Lower leg skin (tissue), 4 donors: ENCODE results near the gene PPME1. TPM values are rescaled to one million over a fixed set of nuclear protein-coding genes. Genes with fewer than 3 reads are reported as not detected.

Experiments used
- DNase-seq, 2 donors: peaks; one replicate each; pipeline ENCODE4 v3.0.0-alpha.2; 2019; ENCODE audit warnings: low spot score in 2 of 2
- H3K4me3 ChIP-seq: fragments of 200-600 bp; sonication (generic); 2 replicates; pipeline ENCODE4 v1.5.1; 2017; ENCODE audit warnings: mild to moderate bottlenecking, low read depth; ENCODE audit not compliant: poor library complexity, severe bottlenecking
- CTCF ChIP-seq, 3 donors: fragments of 450-650 bp; IDR thresholded peaks; one replicate each; pipeline ENCODE4 v1.5.1; 2016; ENCODE audit warnings: antibody characterized with exemption in 3 of 3, mild to moderate bottlenecking in 3 of 3, moderate library complexity in 2 of 3
- POLR2A ChIP-seq, 2 donors: fragments of 450-650 bp; IDR thresholded peaks; one replicate each; pipeline ENCODE4 v1.6.1; 2016 to 2017; ENCODE audit warnings: antibody characterized with exemption in 2 of 2, mild to moderate bottlenecking in 1 of 2, moderate library complexity in 1 of 2
- WGBS, 2 donors: methylation state at CpG; one replicate each; pipeline ENCODE4 v1.1.5; 2018; 5-methylcytosine and 5-hydroxymethylcytosine counted together
- intact Hi-C: fragments of 100-400 bp; cut with DNase I; formaldehyde crosslinking; loops from one replicate; pipeline ENCODE4 v1.15.0; 2023; ENCODE audit warnings: low total_unique reads
- total RNA-seq, 4 donors: library from RNA; depleted of rRNA; stranded (reverse); fragments of >200 nt; gene quantifications; one replicate each; pipeline ENCODE4 v1.1.0, GENCODE V29; 2016

PPME1 gene
- total RNA-seq, 4 donors from 2014 or later, result 34.7 to 45.7 (median 39.0) TPM

GRCh38 chr11:74279256-74279655 is 108.2 kb downstream of the PPME1 start:
- 70 to 74% methylated on average over 5 of the region's 5 CpGs for WGBS, 2 donors
- TF ChIP-seq CTCF (IDR thresholded peaks at IDR 0.05) (no peak), POLR2A (IDR thresholded peaks at IDR 0.05) (no peak)
- H3K4me3 ChIP-seq, result no peak overlapping the region
- no peak for DNase-seq
- intact Hi-C loops, result no loop called here

DNA sequence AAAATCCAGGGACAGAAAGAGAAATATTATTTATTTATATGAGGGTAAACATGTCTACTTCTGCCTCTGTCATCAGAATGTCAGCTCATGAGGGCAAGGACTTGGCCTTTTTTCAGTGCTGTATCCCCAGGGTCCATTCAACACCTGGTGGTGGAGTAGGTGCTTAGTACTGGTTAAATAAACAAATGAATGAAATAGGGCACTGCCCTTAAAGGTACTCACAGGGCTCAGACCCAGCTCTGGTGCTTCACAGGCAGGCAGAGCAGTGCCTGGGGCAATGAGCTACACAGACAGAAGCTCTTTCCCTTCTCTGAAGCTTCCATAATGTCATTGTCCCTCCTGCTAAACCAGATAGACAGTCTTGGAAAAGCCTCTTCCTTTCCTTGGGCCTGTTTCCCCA is 109.4 kb downstream of the PPME1 start:
- no peak for TF ChIP-seq CTCF (IDR thresholded peaks at IDR 0.05)
- no peak for TF ChIP-seq POLR2A (IDR thresholded peaks at IDR 0.05)
- intact Hi-C loops, result no loop called here
- H3K4me3 ChIP-seq, result no peak overlapping the region
- DNase-seq, result no peak

- intact Hi-C loops, result no loop called here
- H3K4me3 ChIP-seq, result no peak overlapping the region
- DNase-seq, result no peak
- no peak for TF ChIP-seq POLR2A (IDR thresholded peaks at IDR 0.05)
- TF ChIP-seq CTCF (IDR thresholded peaks at IDR 0.05), result no peak
- 59 to 96% methylated on average over 3 of the region's 3 CpGs for WGBS, 2 donors
Measured at GRCh38 chr11:74282421-74282820, 111.3 kb downstream of the PPME1 start.

- intact Hi-C loops, result no loop called here
- no peak overlapping the region for H3K4me3 ChIP-seq
- TF ChIP-seq CTCF (IDR thresholded peaks at IDR 0.05), result no peak
- no peak for TF ChIP-seq POLR2A (IDR thresholded peaks at IDR 0.05)
- WGBS, 2 donors, result 58 to 64% methylated on average over 5 of the region's 5 CpGs
- DNase-seq, result no peak
Measured at GRCh38 chr11:74282914-74283371, 111.9 kb downstream of the PPME1 start.

DNA sequence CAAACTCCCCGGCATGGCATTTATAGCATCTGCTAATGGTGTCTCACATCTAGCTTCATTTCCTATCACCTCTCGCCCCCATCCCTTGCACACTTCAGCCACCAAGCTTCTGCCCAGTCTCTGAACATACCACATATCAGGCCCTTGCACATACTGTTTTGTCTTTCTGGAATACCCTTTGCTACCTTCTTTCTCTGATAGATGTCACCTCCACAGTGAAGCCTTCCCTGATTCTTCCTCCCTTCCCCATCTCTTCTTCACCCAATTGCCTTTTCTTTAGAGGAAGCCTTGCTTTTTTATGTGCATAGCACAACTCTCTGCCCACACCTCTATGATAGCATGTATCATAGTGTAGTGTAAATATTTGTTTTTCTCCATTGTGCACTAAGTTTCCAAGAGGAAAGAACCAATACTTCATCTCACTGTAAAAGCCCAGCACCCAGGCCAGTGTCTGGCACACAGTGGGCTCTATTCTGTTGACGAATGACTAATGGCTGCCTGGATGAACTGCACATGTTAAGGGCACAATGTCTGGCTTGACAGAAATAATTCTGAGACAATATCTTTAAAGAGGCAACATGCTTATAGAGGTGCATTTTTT is 112.6 kb downstream of the PPME1 start:
- intact Hi-C loops, result no loop called here
- no peak overlapping the region for H3K4me3 ChIP-seq
- TF ChIP-seq POLR2A (IDR thresholded peaks at IDR 0.05) (no peak), CTCF (IDR thresholded peaks at IDR 0.05) (no peak)
- WGBS, 2 donors, result 77 to 78% methylated on average over 3 of the region's 3 CpGs
- no peak for DNase-seq

DNA sequence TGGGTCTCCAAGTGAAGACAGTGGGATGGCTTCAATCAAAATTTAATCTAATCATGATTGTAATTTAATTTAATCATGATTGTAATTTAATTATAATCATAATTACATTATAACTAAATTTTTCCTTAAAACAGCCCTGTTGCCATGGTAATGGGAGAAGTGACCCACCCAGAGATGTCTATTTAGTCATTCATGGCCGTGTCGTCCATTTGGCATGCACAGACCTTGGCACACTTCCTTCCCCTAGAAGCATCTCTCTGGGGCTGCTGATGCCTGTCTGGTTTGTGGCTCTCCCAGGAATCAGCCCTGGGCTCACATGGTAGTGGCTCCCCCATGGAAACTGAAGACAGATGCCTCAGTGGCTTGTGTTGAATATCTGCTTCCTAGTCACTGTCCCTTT is 113.4 kb downstream of the PPME1 start:
- TF ChIP-seq CTCF (IDR thresholded peaks at IDR 0.05) (no peak), POLR2A (IDR thresholded peaks at IDR 0.05) (no peak)
- intact Hi-C loops, result no loop called here
- 32 to 52% methylated on average over 2 of the region's 2 CpGs for WGBS, 2 donors
- no peak for DNase-seq
- H3K4me3 ChIP-seq, result no peak overlapping the region
